Common myeloid progenitor, CD34-positive (primary cell): ENCODE results near the gene PEX10.

Source experiments
- CTCF ChIA-PET: fragments of 350-600 bp; sonication (Branson Sonifier 250); formaldehyde crosslinking; loops from one replicate; lab custom pipeline; 2021; ENCODE audit warnings: antibody characterized with exemption; lab: Charles Lee
- POLR2A ChIA-PET: fragments of 350-600 bp; sonication (Branson Sonifier 250); formaldehyde crosslinking; loops from one replicate; lab custom pipeline; 2021; ENCODE audit warnings: antibody characterized with exemption; lab: Charles Lee
- DNase-seq, 3 donors: peaks; one replicate each; pipeline versions ENCODE4 v3.0.0 to v3.0.0-alpha.2; 2013
- H3K27ac ChIP-seq, 2 experiments: 1 replicate in 1 of 2; 2 replicates in 1 of 2; pipeline ENCODE4 v1.7.0; 2013; ENCODE audit warnings: inconsistent platforms in 2 of 2, low read length in 2 of 2, mild to moderate bottlenecking in 2 of 2, low read depth in 1 of 2, moderate library complexity in 1 of 2; ENCODE audit not compliant: severe bottlenecking in 2 of 2, insufficient read depth in 1 of 2, poor library complexity in 1 of 2
- H3K27me3 ChIP-seq, 5 experiments: replicated peaks in 2 of 5; 1 replicate in 3 of 5; 2 replicates in 2 of 5; pipeline versions ENCODE4 v1.6.1 to v1.7.0; 2013; ENCODE audit warnings: low read length in 4 of 5, mild to moderate bottlenecking in 2 of 5, moderate library complexity in 2 of 5, inconsistent platforms in 1 of 5; ENCODE audit not compliant: insufficient read depth in 5 of 5, control insufficient read depth in 4 of 5
- H3K36me3 ChIP-seq, 4 experiments: 1 replicate in 2 of 4; 2 replicates in 2 of 4; pipeline versions ENCODE4 v1.6.1 to v1.7.0; 2013; ENCODE audit warnings: low read length in 3 of 4, control low read depth in 1 of 4, mild to moderate bottlenecking in 1 of 4; ENCODE audit not compliant: control insufficient read depth in 4 of 4, insufficient read depth in 4 of 4
- H3K4me1 ChIP-seq, 4 experiments: 1 replicate in 3 of 4; 2 replicates in 1 of 4; pipeline versions ENCODE4 v1.6.1 to v1.7.1; 2013; ENCODE audit warnings: low read length in 3 of 4, mild to moderate bottlenecking in 3 of 4, control low read depth in 1 of 4, inconsistent platforms in 1 of 4, moderate library complexity in 1 of 4; ENCODE audit not compliant: control insufficient read depth in 4 of 4, insufficient read depth in 4 of 4; ENCODE audit errors: control extremely low read depth in 1 of 4
- H3K4me3 ChIP-seq, 7 experiments: 1 replicate in 4 of 7; 2 replicates in 3 of 7; pipeline versions ENCODE4 v1.5.1 to v1.7.0; 2013; ENCODE audit warnings: mild to moderate bottlenecking in 7 of 7, low read length in 6 of 7, moderate library complexity in 6 of 7, inconsistent platforms in 2 of 7, low read depth in 2 of 7, control low read depth in 1 of 7; ENCODE audit not compliant: insufficient read depth in 4 of 7, control insufficient read depth in 1 of 7; ENCODE audit errors: extremely low read depth in 1 of 7
- H3K9me3 ChIP-seq, 5 experiments: 1 replicate in 4 of 5; 2 replicates in 1 of 5; pipeline versions ENCODE4 v1.6.1 to v1.7.1; 2013; ENCODE audit warnings: low read length in 4 of 5, mild to moderate bottlenecking in 2 of 5, inconsistent platforms in 1 of 5, low read depth in 1 of 5, moderate library complexity in 1 of 5; ENCODE audit not compliant: control insufficient read depth in 4 of 5, insufficient read depth in 2 of 5; ENCODE audit errors: control extremely low read depth in 1 of 5
- WGBS: methylation state at CpG from one replicate; pipeline ENCODE4 v1.1.5; 2013; ENCODE audit not compliant: insufficient coverage; 5-methylcytosine and 5-hydroxymethylcytosine counted together

PEX10 gene

DNA sequence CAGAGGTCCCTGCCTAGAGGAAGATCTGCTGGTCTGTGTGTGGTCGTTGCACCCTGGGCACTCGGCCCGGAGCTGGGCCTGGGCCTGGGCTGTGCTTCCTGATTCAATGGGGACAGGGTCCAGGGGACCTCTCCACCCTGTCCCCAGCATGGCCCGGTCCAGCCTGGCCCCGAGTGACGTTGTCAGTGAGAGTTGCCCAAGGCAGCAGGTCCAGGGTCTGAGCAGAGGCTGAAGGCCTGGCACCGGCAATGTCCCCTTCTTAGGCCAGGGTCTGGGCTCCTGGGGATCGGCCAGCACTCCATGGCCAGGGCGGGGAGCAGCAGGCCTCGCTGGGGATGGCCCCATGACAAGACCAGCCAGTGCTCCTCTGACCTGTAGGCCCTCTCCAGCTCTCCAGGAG lies 15.6 kb upstream of the PEX10 start:
- ChIA-PET CTCF (interaction anchor here (0.5 kb wide), 1 partner anchor 1235 kb away, joined by 4 read pairs; no protein-coding TSS in a partner anchor), POLR2A (no interaction called here)
- Histone ChIP-seq H3K27ac (no peak overlapping the region), H3K27me3 (peaks cover 0 to 5% (median 0%) of the 10 kb centered on the region in 5 experiments), H3K36me3 (no peaks in the 10 kb centered on the region), H3K9me3 (peaks cover 0 to 12% (median 7%) of the 10 kb centered on the region in 5 experiments), H3K4me1 (peaks cover 0 to 18% (median 10%) of the 10 kb centered on the region in 4 experiments), H3K4me3 (no peak overlapping the region)
- 97% methylated on average over 10 of the region's 10 CpGs for WGBS
- DNase-seq, result no peak

DNA sequence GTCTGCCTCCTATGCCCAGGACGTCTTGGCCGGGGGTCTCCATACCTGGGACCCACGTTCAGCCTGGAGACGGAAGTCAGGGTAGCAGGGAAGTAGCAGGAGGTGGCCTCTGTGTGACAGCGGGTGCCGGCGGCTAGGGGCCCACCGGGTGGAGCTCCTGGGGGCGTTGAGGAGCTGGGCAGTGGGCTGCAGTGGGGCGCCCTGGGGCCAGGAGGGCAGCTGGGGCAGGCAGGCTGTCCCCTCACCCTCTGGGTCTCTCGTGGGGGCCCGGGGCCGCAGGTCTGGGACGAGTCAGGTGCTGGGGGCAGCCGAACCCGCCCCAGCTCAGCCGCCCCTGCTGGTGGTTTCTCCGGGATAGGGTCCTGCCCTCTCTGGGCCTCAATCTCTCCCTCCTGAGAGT lies 14.7 kb upstream of the PEX10 start:
- Histone ChIP-seq H3K27me3 (peaks cover 0 to 6% (median 0%) of the 10 kb centered on the region in 5 experiments), H3K36me3 (no peaks in the 10 kb centered on the region), H3K27ac (no peak overlapping the region), H3K9me3 (peaks cover 0 to 12% (median 8%) of the 10 kb centered on the region in 5 experiments), H3K4me3 (no peak overlapping the region), H3K4me1 (peaks cover 0 to 18% (median 10%) of the 10 kb centered on the region in 4 experiments)
- WGBS, result 90% methylated on average over 14 of the region's 18 CpGs
- ChIA-PET POLR2A (no interaction called here), CTCF (interaction anchor here (0.8 kb wide), 1 partner anchor 15 kb away, joined by 3 read pairs; no protein-coding TSS in a partner anchor)
- DNase-seq, result no peak

DNA sequence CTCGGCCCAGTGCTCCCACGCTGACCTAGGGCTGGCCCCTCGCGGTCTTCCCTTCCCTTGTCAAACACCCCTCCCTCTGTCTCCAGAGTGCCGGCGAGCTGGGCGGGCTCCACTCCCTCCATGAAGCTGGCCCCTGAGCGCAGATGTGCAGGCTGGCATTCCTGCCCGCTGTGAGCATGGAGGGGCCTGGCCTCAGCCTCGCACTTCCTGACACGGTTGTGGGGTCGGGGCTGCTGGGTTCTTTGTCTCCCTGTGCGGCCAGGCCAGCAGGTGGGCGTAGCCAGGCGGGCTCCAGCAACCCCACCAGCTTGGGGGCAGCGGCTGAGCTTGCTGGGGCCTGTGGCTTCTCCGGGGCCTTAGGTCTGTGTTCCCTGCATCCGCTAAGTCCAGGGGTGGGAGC lies 14.2 kb upstream of the PEX10 start:
- POLR2A ChIA-PET, result no interaction called here
- 81% methylated on average over 16 of the region's 18 CpGs for WGBS

DNA sequence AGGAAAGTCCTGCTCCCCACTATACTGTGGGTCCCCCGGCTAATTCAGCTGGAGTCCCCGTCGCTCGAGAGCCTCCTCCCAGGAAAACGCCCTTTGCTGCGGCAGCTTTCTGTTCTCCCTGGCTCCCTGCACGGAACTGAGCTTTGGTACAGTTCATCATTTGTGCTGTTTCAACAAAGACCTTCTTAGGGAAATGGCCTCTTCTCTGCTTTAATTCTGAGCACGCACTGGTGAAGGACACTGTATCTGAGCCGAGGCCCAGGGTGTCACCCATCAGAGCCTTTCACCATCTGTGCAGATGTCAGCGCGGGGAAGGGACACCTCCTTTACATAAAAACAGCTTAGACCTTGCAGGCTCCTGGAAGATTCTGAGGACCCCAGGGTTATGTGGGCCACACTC lies 13.5 kb upstream of the PEX10 start:
- DNase-seq, result no peak
- H3K4me3 ChIP-seq, result no peak overlapping the region
- ChIA-PET CTCF (interaction anchor here (1.1 kb wide), 1 partner anchor 103 kb away, joined by 3 read pairs; no protein-coding TSS in a partner anchor), POLR2A (no interaction called here)
- H3K9me3 ChIP-seq, result peaks cover 0 to 12% (median 8%) of the 10 kb centered on the region in 5 experiments
- 93% methylated on average over 11 of the region's 11 CpGs for WGBS
- H3K36me3 ChIP-seq, result no peaks in the 10 kb centered on the region
- peaks cover 0 to 13% (median 6%) of the 10 kb centered on the region in 4 experiments for H3K4me1 ChIP-seq
- H3K27ac ChIP-seq, result no peak overlapping the region
- peaks cover 0 to 6% (median 0%) of the 10 kb centered on the region in 5 experiments for H3K27me3 ChIP-seq

More for the DNA sequence above, 14.2 kb upstream of the PEX10 start:
- peaks cover 0 to 12% (median 8%) of the 10 kb centered on the region in 5 experiments for H3K9me3 ChIP-seq
- H3K27me3 ChIP-seq, result peaks cover 0 to 6% (median 0%) of the 10 kb centered on the region in 5 experiments
- H3K4me1 ChIP-seq, result peaks cover 0 to 18% (median 8%) of the 10 kb centered on the region in 4 experiments
- H3K36me3 ChIP-seq, result no peaks in the 10 kb centered on the region
- H3K4me3 ChIP-seq, result no peak overlapping the region
- no peak overlapping the region for H3K27ac ChIP-seq
- CTCF ChIA-PET, result interaction anchor here (1.1 kb wide), 1 partner anchor 102 kb away, joined by 3 read pairs; no protein-coding TSS in a partner anchor
- DNase-seq, result no peak

DNA sequence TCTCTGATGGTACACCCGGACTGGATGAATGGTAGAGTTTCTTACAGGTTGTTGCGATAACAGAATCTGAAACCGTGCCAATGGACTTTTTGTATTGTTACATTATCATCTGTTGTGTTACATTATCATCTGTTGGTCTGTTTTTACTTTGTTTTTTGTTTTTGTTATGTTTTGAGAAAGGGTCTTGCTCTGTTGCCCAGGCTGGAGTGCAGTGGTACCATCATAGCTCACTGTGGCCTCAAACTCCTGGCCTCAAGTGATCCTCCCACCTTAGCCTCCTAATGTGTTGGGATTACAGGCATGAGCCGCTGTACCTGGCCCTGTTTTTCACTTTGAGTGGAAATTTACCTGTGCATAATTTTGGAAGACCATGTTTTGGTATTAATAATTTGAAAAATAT lies 10.2 kb upstream of the PEX10 start:
- H3K4me3 ChIP-seq, result no peak overlapping the region

DNA sequence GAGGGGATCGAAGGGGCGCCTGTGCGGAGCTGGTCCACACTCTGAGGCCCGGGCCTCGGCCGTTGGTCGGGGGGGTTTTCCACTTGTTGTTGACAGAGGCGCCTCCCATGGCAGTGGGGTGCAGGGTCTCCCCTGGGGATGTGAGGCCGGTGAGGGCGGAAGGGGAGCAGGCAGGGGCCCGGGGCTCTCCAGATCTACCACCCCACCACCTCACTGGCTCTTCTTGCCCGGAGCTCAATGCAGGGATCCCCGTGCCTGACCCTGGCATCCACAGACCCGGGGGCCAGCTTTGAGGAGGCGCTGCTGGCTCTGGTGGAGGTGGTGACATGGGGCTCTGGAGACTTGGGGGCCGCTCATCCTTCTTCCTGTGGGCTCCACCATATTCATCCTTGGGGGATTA lies 7.1 kb upstream of the PEX10 start:
- Histone ChIP-seq H3K4me3 (no peak overlapping the region), H3K9me3 (peaks cover 0 to 8% (median 5%) of the 10 kb centered on the region in 5 experiments), H3K4me1 (peaks cover 0 to 25% (median 25%) of the 10 kb centered on the region in 4 experiments), H3K27ac (no peak overlapping the region), H3K27me3 (peaks cover 0 to 34% (median 0%) of the 10 kb centered on the region in 5 experiments), H3K36me3 (no peaks in the 10 kb centered on the region)
- no peak for DNase-seq
- POLR2A ChIA-PET, result no interaction called here
- CTCF ChIA-PET, result no interaction called here
- 92% methylated on average over 15 of the region's 16 CpGs for WGBS

More for the DNA sequence above, 10.2 kb upstream of the PEX10 start:
- ChIA-PET POLR2A (no interaction called here), CTCF (no interaction called here)
- no peak for DNase-seq
- no peaks in the 10 kb centered on the region for H3K4me1 ChIP-seq
- no peaks in the 10 kb centered on the region for H3K36me3 ChIP-seq
- H3K27me3 ChIP-seq, result peaks cover 0 to 32% (median 0%) of the 10 kb centered on the region in 5 experiments
- H3K27ac ChIP-seq, result no peak overlapping the region
- WGBS, result 100% methylated on average over 3 of the region's 4 CpGs
- peaks cover 0 to 8% (median 5%) of the 10 kb centered on the region in 5 experiments for H3K9me3 ChIP-seq

DNA sequence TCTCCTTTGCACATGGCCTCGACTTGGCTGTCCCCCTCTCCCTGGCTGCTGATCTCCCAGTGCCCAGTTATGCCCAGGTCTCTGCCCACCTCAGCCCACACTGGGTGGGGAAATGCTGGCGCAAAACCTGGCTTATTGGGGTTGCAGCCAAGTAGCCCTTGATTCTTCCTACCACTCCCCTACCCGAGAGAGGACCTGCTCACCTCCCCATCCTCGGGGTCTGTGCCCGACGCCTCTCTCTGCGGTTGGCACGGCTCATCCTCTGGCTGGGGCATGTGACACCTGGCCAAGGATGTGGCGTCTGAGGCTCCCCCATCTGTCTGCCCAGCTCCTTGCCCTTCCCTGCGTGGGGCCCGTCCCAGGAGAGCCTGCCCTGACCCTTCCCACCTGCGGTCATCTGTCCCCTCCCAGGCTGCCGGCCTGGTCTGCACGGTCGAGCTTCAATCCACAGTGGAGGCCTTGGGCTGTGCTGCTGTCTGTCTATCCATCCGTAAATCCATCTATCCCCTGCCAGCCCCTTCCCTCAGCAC lies 6.5 kb upstream of the PEX10 start:
- H3K4me1 ChIP-seq, result peaks cover 0 to 31% (median 30%) of the 10 kb centered on the region in 4 experiments
- H3K27ac ChIP-seq, result no peak overlapping the region
- H3K4me3 ChIP-seq, result no peak overlapping the region
- peaks cover 0 to 34% (median 0%) of the 10 kb centered on the region in 5 experiments for H3K27me3 ChIP-seq
- ChIA-PET CTCF (interaction anchor here (1.6 kb wide), 1 partner anchor 15 kb away, joined by 5 read pairs; no protein-coding TSS in a partner anchor), POLR2A (no interaction called here)
- 81% methylated on average over 13 of the region's 16 CpGs for WGBS
- H3K36me3 ChIP-seq, result no peaks in the 10 kb centered on the region
- H3K9me3 ChIP-seq, result peaks cover 0 to 8% (median 5%) of the 10 kb centered on the region in 5 experiments
- no peak for DNase-seq
